K562 (cell line): ENCODE measurements around the gene MYLK3. TPM values are rescaled to one million over a fixed set of nuclear protein-coding genes. Genes with fewer than 3 reads are reported as not detected.
A peak's percentile ranks its signal among the peaks of the same experiment; 100 is the strongest.

ENCODE experiments used
- ATAC-seq: fragments of 200-7000 bp; cut with Tn5 transposase; 3 replicates; pipeline ENCODE4 v1.9.1; 2020; ENCODE audit warnings: moderate library complexity
- BruUV-seq: library from RNA; stranded (reverse); fragments of 400-500 nt; replicated peaks from 2 replicates; lab custom pipeline; 2021; lab: Mats Ljungman, UMichigan
- CTCF ChIA-PET: fragments of 300-600 bp; formaldehyde crosslinking; extraction: SDS; loops from one replicate; lab custom pipeline; 2021; ENCODE audit warnings: low intra/inter-chr PET ratio; lab: Yijun Ruan, JAX
- POLR2A ChIA-PET: fragments of 300-600, 350-650 bp; sonication (Branson Sonifier 250); formaldehyde crosslinking; extraction: SDS; loops from one replicate; lab custom pipeline; 2021; ENCODE audit warnings: antibody characterized with exemption, inconsistent platforms; lab: Yijun Ruan, JAX
- DNase-seq, 4 experiments: peaks; one replicate each; pipeline versions ENCODE4 v3.0.0 to v3.0.0-alpha.2; 2011 to 2018; ENCODE audit warnings: low spot score in 3 of 4, mixed read lengths in 3 of 4; ENCODE audit errors: extremely low read depth in 1 of 4
- FAIRE-seq: peaks from 2 replicates; lab custom pipeline; 2011; peaks lifted over from hg19 to GRCh38; lab: Jason Lieb, UNC
- H2AFZ ChIP-seq: 2 replicates; pipeline ENCODE4 v1.6.0; 2011; ENCODE audit warnings: low read depth, low read length, control low read depth, inconsistent platforms
- H3K27ac ChIP-seq: fragments of 200-600 bp; 3 replicates; pipeline ENCODE4 v1.8.0; 2011; ENCODE audit warnings: low read depth, mild to moderate bottlenecking, control low read depth, inconsistent platforms, low read length, moderate library complexity, mixed read lengths; ENCODE audit errors: extremely low read depth
- H3K27me3 ChIP-seq, 2 experiments: fragments of 300-600 bp in 1 of 2; 2 replicates in 1 of 2; 3 replicates in 1 of 2; pipeline versions ENCODE4 v1.6.0 to v1.8.0; 2011; ENCODE audit warnings: inconsistent platforms in 2 of 2, low read length in 2 of 2, mild to moderate bottlenecking in 1 of 2, mixed read lengths in 1 of 2, moderate library complexity in 1 of 2; ENCODE audit not compliant: control insufficient read depth in 2 of 2, insufficient read depth in 2 of 2
- H3K36me3 ChIP-seq: fragments of 300-600 bp; 3 replicates; pipeline ENCODE4 v1.8.0; 2011; ENCODE audit warnings: mild to moderate bottlenecking, low read length, inconsistent platforms; ENCODE audit not compliant: control insufficient read depth, insufficient read depth
- H3K4me1 ChIP-seq, 2 experiments: fragments of 200-600 bp in 1 of 2; replicated peaks in 1 of 2; 2 replicates in 1 of 2; 3 replicates in 1 of 2; pipeline versions ENCODE4 v1.5.1 to v1.8.0; 2011; ENCODE audit warnings: inconsistent platforms in 2 of 2, low read length in 2 of 2, mild to moderate bottlenecking in 1 of 2, mixed read lengths in 1 of 2, moderate library complexity in 1 of 2; ENCODE audit not compliant: control insufficient read depth in 2 of 2, insufficient read depth in 2 of 2
- H3K4me2 ChIP-seq: 2 replicates; pipeline ENCODE4 v1.6.1; 2011; ENCODE audit warnings: low read length, control low read depth, inconsistent platforms, mixed read lengths; ENCODE audit not compliant: insufficient read depth
- H3K4me3 ChIP-seq: fragments of 200-600 bp; sonication (generic), shearing (Covaris generic); 2 replicates; pipeline ENCODE4 v1.5.1; 2016; ENCODE audit warnings: control low read depth, inconsistent platforms
- H3K79me2 ChIP-seq: fragments of 200-600 bp; 3 replicates; pipeline ENCODE4 v1.8.0; 2011; ENCODE audit warnings: low read length, inconsistent platforms; ENCODE audit not compliant: control insufficient read depth, insufficient read depth
- H3K9ac ChIP-seq, 2 experiments: 2 replicates each; pipeline versions ENCODE4 v1.6.0 to v1.6.1; 2011; ENCODE audit warnings: low read depth in 2 of 2, low read length in 2 of 2, control low read depth in 1 of 2, inconsistent platforms in 1 of 2, mild to moderate bottlenecking in 1 of 2, mixed read lengths in 1 of 2; ENCODE audit not compliant: insufficient read depth in 1 of 2
- H3K9me1 ChIP-seq: one replicate; pipeline ENCODE4 v1.6.0; 2011; ENCODE audit warnings: inconsistent platforms, mild to moderate bottlenecking, low read length, moderate library complexity; ENCODE audit not compliant: control insufficient read depth, insufficient read depth
- H3K9me3 ChIP-seq: replicated peaks from 2 replicates; pipeline ENCODE4 v1.5.1; 2011; ENCODE audit warnings: low read depth, low read length, inconsistent platforms; ENCODE audit not compliant: control insufficient read depth, insufficient read depth
- H4K20me1 ChIP-seq: replicated peaks from 2 replicates; pipeline ENCODE4 v1.6.1; 2011; ENCODE audit warnings: low read length, inconsistent platforms, mixed read lengths; ENCODE audit not compliant: control insufficient read depth, insufficient read depth
- AFF1 ChIP-seq, 2 experiments: fragments of 450-650 bp; IDR thresholded peaks; 2 replicates each; pipeline ENCODE4 v1.6.1; 2018; ENCODE audit warnings: mild to moderate bottlenecking in 2 of 2, low read depth in 1 of 2; ENCODE audit not compliant: partially characterized antibody in 2 of 2
- MECOM ChIP-seq: fragments of 250-450 bp; sonication (Bioruptor Pico); IDR thresholded peaks from 2 replicates; pipeline ENCODE4 v1.8.0; 2022; ENCODE audit warnings: inconsistent platforms
- TAF15 ChIP-seq: fragments of 200-400 bp; formaldehyde crosslinking; IDR thresholded peaks from 2 replicates; pipeline ENCODE4 v1.6.1; 2017; ENCODE audit warnings: mild to moderate bottlenecking, low read depth, low read length, moderate library complexity
- TAL1 ChIP-seq: fragments of 450-650 bp; IDR thresholded peaks from 2 replicates; pipeline ENCODE4 v1.6.1; 2016; ENCODE audit warnings: mild to moderate bottlenecking
- WGBS: fragments of 100-300 bp; shearing (Covaris generic); methylation state at CpG from one replicate; pipeline ENCODE4 v1.1.6; 2016; ENCODE audit warnings: low coverage, mixed read lengths; ENCODE audit not compliant: insufficient coverage; ENCODE audit errors: missing lambda C conversion rate; 5-methylcytosine and 5-hydroxymethylcytosine counted together
- in situ Hi-C: fragments of 300-500 bp; cut with MboI; formaldehyde crosslinking; loops from 4 replicates; pipeline ENCODE4 v1.15.0; 2018; ENCODE audit warnings: inconsistent platforms, mixed read lengths
- intact Hi-C: fragments of 100-400 bp; cut with micrococcal nuclease; formaldehyde crosslinking; loops from 2 replicates; pipeline ENCODE4 v1.14.2; 2022
- polyA plus RNA-seq, 8 experiments: library from polyadenylated mRNA; depleted of rRNA in 4 of 8; stranded (reverse) in 5 of 8; unstranded in 3 of 8; fragments of >200 nt; fragmentation: Nextera tagmentation in 2 of 8; fragmentation: Illumina TruSeq in 1 of 8; extraction: Ambion mirVana in 2 of 8; extraction: Trizol in 1 of 8; gene quantifications; 2 replicates each; pipeline versions ENCODE4 v1.2.1 to v1.2.3, GENCODE V29; 2011 to 2014; ENCODE audit warnings: inconsistent platforms in 1 of 8, missing spikeins in 1 of 8
- total RNA-seq, 7 experiments: library from RNA; depleted of rRNA in 6 of 7; stranded (reverse); fragments of >200 nt in 6 of 7; fragmentation: Illumina TruSeq in 2 of 7; extraction: Trizol in 2 of 7; gene quantifications; 2 replicates each; pipeline versions ENCODE4 v1.2.1 to v1.2.3, GENCODE V29; 2011 to 2021; ENCODE audit warnings: low replicate concordance in 1 of 7
- TF ChIP-seq, protein P1 (sequence below): fragments of 450-650 bp; formaldehyde crosslinking; IDR thresholded peaks from 2 replicates; pipeline ENCODE4 v1.4.0; 2020; ENCODE audit warnings: mild to moderate bottlenecking, moderate library complexity
- TF ChIP-seq, protein P2 (sequence below): sonication (generic); formaldehyde crosslinking; IDR thresholded peaks from 2 replicates; pipeline ENCODE4 v1.8.1; 2022; ENCODE audit warnings: missing genetic modification reagents

The MYLK3 gene
- total and polyA plus RNA-seq, 9 of the 15 experiments (the other 6 are each of a cell fraction or from before 2014, with no cell fraction given) = 0.69 to 10.7 (median 4.7) TPM

- POLR2A ChIA-PET = interaction anchor here (0.9 to 1.8 kb wide), 6 partner anchors 10 to 112 kb away, joined by 3 to 7 read pairs (median 3); no protein-coding TSS in a partner anchor
- in situ Hi-C loops (no loop called here), intact Hi-C loops (no loop called here)
- Histone ChIP-seq H3K27me3 (no peaks in the 10 kb centered on the region), H3K36me3 (no peaks in the 10 kb centered on the region), H3K4me1 (peaks cover 5 to 6% of the 10 kb centered on the region in 2 experiments; a peak in 4 of 5 replicates), H3K27ac (peak overlapping the region; percentile 73), H2AFZ (peak overlapping the region; percentile 97), H3K9me3 (no peaks in the 10 kb centered on the region), H3K9me1 (no peaks in the 10 kb centered on the region), H3K9ac (peak overlapping the region in 1 of 2 experiments; percentile 73; a peak in 2 of 4 replicates), H3K79me2 (no peaks in the 10 kb centered on the region), H3K4me2 (peak overlapping the region; percentile 83), H4K20me1 (no peaks in the 10 kb centered on the region), H3K4me3 (peak overlapping the region; percentile 69; the same call in 1 of the 2 replicates)
- peak in 1 of 4 experiments; percentile 10 for DNase-seq
- BruUV-seq = no TSS peak
- CTCF ChIA-PET = no interaction called here
- no peak for FAIRE-seq
- TF ChIP-seq, protein P1, sequence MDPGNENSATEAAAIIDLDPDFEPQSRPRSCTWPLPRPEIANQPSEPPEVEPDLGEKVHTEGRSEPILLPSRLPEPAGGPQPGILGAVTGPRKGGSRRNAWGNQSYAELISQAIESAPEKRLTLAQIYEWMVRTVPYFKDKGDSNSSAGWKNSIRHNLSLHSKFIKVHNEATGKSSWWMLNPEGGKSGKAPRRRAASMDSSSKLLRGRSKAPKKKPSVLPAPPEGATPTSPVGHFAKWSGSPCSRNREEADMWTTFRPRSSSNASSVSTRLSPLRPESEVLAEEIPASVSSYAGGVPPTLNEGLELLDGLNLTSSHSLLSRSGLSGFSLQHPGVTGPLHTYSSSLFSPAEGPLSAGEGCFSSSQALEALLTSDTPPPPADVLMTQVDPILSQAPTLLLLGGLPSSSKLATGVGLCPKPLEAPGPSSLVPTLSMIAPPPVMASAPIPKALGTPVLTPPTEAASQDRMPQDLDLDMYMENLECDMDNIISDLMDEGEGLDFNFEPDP (CRISPR knock-in tag) = no peak
- TF ChIP-seq, protein P2, sequence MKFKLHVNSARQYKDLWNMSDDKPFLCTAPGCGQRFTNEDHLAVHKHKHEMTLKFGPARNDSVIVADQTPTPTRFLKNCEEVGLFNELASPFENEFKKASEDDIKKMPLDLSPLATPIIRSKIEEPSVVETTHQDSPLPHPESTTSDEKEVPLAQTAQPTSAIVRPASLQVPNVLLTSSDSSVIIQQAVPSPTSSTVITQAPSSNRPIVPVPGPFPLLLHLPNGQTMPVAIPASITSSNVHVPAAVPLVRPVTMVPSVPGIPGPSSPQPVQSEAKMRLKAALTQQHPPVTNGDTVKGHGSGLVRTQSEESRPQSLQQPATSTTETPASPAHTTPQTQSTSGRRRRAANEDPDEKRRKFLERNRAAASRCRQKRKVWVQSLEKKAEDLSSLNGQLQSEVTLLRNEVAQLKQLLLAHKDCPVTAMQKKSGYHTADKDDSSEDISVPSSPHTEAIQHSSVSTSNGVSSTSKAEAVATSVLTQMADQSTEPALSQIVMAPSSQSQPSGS (CRISPR knock-in tag) = no peak
- TF ChIP-seq TAF15 (no peak), AFF1 (IDR thresholded peaks at IDR 0.05; ENCODE audit: low read depth in 1 of 2, partially characterized antibody in 2 of 2) (no peak), TAL1 (no peak), MECOM (CRISPR knock-in tag) (no peak)
- WGBS = 28% methylated on average over 8 of the region's 8 CpGs
- no peak; the same call in 2 of the 3 replicates for ATAC-seq
Observed at GRCh38 chr16:46790599-46791270, 42.6 kb upstream of the MYLK3 start.
